Muscle of leg (tissue), 11 donors: ENCODE results near the gene DIABLO. TPM values are rescaled to one million over a fixed set of nuclear protein-coding genes. Genes with fewer than 3 reads are reported as not detected.
"Not testable (repeated sequence)": the region's sequence is repeated elsewhere in the genome, so short reads cannot be mapped to it uniquely, and the experiment has no call there.

Experiments
- DNase-seq: peaks from one replicate; pipeline ENCODE4 v3.0.0; 2013
- H3K27ac ChIP-seq: one replicate; pipeline ENCODE4 v1.5.1; 2013; ENCODE audit warnings: mild to moderate bottlenecking, low read length, control low read depth
- H3K27me3 ChIP-seq: one replicate; pipeline ENCODE4 v1.6.1; 2013; ENCODE audit warnings: low read length; ENCODE audit not compliant: control insufficient read depth, insufficient read depth
- H3K36me3 ChIP-seq: one replicate; pipeline ENCODE4 v1.6.1; 2013; ENCODE audit warnings: low read length; ENCODE audit not compliant: control insufficient read depth, insufficient read depth
- H3K4me1 ChIP-seq: one replicate; pipeline ENCODE4 v1.6.1; 2013; ENCODE audit warnings: low read length; ENCODE audit not compliant: control insufficient read depth, insufficient read depth
- H3K4me3 ChIP-seq: one replicate; pipeline ENCODE4 v1.5.1; 2013; ENCODE audit warnings: low read length, control low read depth
- H3K9me3 ChIP-seq: replicated peaks from 2 replicates; pipeline ENCODE4 v1.6.1; 2013; ENCODE audit warnings: low read depth, low read length; ENCODE audit not compliant: control insufficient read depth
- WGBS: methylation state at CpG from one replicate; pipeline ENCODE4 v1.1.5; 2013; ENCODE audit warnings: missing lambda C conversion rate; ENCODE audit not compliant: insufficient coverage; 5-methylcytosine and 5-hydroxymethylcytosine counted together
- polyA plus RNA-seq, 8 donors: library from polyadenylated mRNA; unstranded; fragments of 120-200 nt; gene quantifications; one replicate each; pipeline versions ENCODE4 v1.2.1 to v1.2.3, GENCODE V29; 2013; ENCODE audit warnings: inconsistent platforms in 1 of 8, low replicate concordance in 1 of 8; ENCODE audit not compliant: insufficient read length in 8 of 8, insufficient read depth in 1 of 8
- total RNA-seq: library from RNA; stranded (reverse); fragments of 120-200 nt; gene quantifications from one replicate; pipeline ENCODE4 v1.2.4, GENCODE V29; 2013

The DIABLO gene
- total and polyA plus RNA-seq, 9 donors = 31.4 to 44.0 (median 36.5) TPM

- H3K27ac ChIP-seq = no peak overlapping the region
- H3K27me3 ChIP-seq = peaks cover 4% of the 10 kb centered on the region
- DNase-seq = no peak
- 46% methylated on average over 6 of the region's 18 CpGs for WGBS
- no peaks in the 10 kb centered on the region for H3K36me3 ChIP-seq
- no peak overlapping the region for H3K4me3 ChIP-seq
- H3K9me3 ChIP-seq = no peaks in the 10 kb centered on the region
- no peaks in the 10 kb centered on the region for H3K4me1 ChIP-seq
These were observed 34.8 kb downstream of the DIABLO start for GRCh38 chr12:122190842-122191668.

- H3K27ac ChIP-seq = no peak overlapping the region
- H3K4me1 ChIP-seq = no peaks in the 10 kb centered on the region
- DNase-seq = no peak
- no peak overlapping the region for H3K4me3 ChIP-seq
- no peaks in the 10 kb centered on the region for H3K9me3 ChIP-seq
- 85% methylated on average over 23 of the region's 34 CpGs for whole genome bisulfite sequencing
- H3K36me3 ChIP-seq = no peaks in the 10 kb centered on the region
- peaks cover 2% of the 10 kb centered on the region for H3K27me3 ChIP-seq
These were observed 36.0 kb downstream of the DIABLO start for GRCh38 chr12:122189626-122190475.

- H3K27ac ChIP-seq = no peak overlapping the region
- peaks cover 9% of the 10 kb centered on the region for H3K4me1 ChIP-seq
- no peak for DNase-seq
- WGBS = 36% methylated on average over 6 of the region's 12 CpGs
- H3K4me3 ChIP-seq = no peak overlapping the region
- no peaks in the 10 kb centered on the region for H3K36me3 ChIP-seq
- H3K27me3 ChIP-seq = peaks cover 2% of the 10 kb centered on the region
- H3K9me3 ChIP-seq = no peaks in the 10 kb centered on the region
These were observed 38.4 kb downstream of the DIABLO start for GRCh38 chr12:122187466-122187865.

- H3K4me3 ChIP-seq = no peak overlapping the region
- H3K36me3 ChIP-seq = no peaks in the 10 kb centered on the region
- WGBS = 81% methylated on average over 10 of the region's 10 CpGs
These were observed 40.3 kb downstream of the DIABLO start for GRCh38 chr12:122185494-122186082.

GRCh38 chr12:122185079-122185478 lies 40.8 kb downstream of the DIABLO start:
- no peak for DNase-seq
- peaks cover 2% of the 10 kb centered on the region for H3K27me3 ChIP-seq
- no CpG with 5 or more reads among the region's 7 CpGs for WGBS
- no peaks in the 10 kb centered on the region for H3K9me3 ChIP-seq
- H3K4me1 ChIP-seq = peaks cover 9% of the 10 kb centered on the region
- H3K36me3 ChIP-seq = no peaks in the 10 kb centered on the region
- no peak overlapping the region for H3K4me3 ChIP-seq
- H3K27ac ChIP-seq = no peak overlapping the region

More at GRCh38 chr12:122185494-122186082, 40.3 kb downstream of the DIABLO start:
- no peak for DNase-seq
- peaks cover 9% of the 10 kb centered on the region for H3K4me1 ChIP-seq
- H3K9me3 ChIP-seq = no peaks in the 10 kb centered on the region
- no peak overlapping the region for H3K27ac ChIP-seq
- H3K27me3 ChIP-seq = peaks cover 2% of the 10 kb centered on the region

GRCh38 chr12:122184517-122184916 lies 41.3 kb downstream of the DIABLO start:
- Histone ChIP-seq H3K4me1 (peaks cover 9% of the 10 kb centered on the region), H3K27ac (no peak overlapping the region), H3K9me3 (no peaks in the 10 kb centered on the region), H3K4me3 (no peak overlapping the region), H3K27me3 (peaks cover 2% of the 10 kb centered on the region), H3K36me3 (no peaks in the 10 kb centered on the region)
- no peak for DNase-seq
- 73% methylated on average over 4 of the region's 18 CpGs for WGBS

GRCh38 chr12:122183588-122183940 lies 42.3 kb downstream of the DIABLO start:
- no peak for DNase-seq
- Histone ChIP-seq H3K27me3 (peaks cover 2% of the 10 kb centered on the region), H3K4me3 (peak overlapping the region; percentile 38), H3K9me3 (no peaks in the 10 kb centered on the region), H3K27ac (no peak overlapping the region), H3K4me1 (peaks cover 9% of the 10 kb centered on the region), H3K36me3 (no peaks in the 10 kb centered on the region)
- WGBS = 80% methylated on average over 7 of the region's 10 CpGs

GRCh38 chr12:122182887-122183587 lies 42.8 kb downstream of the DIABLO start, which contains the start of gene LRRC43:
TSS of gene LRRC43 (plus strand) at chr12:122183123. CDS start at chr12:122183145, 22 bp downstream.
- Histone ChIP-seq H3K36me3 (no peaks in the 10 kb centered on the region), H3K27me3 (peaks cover 2% of the 10 kb centered on the region), H3K4me1 (peaks cover 9% of the 10 kb centered on the region), H3K9me3 (no peaks in the 10 kb centered on the region), H3K27ac (no peak within 1 kb of the TSS), H3K4me3 (peak within 1 kb of the TSS; percentile 38)
- under 1% methylated on average over 53 of the region's 63 CpGs for WGBS
- DNase-seq = peak; percentile 47

- H3K9me3 ChIP-seq, DNase-seq, H3K36me3 ChIP-seq, H3K27ac ChIP-seq, H3K4me3 ChIP-seq, H3K4me1 ChIP-seq, H3K27me3 ChIP-seq: not testable (repeated sequence)
- WGBS = no CpG with 5 or more reads among the region's 4 CpGs
These were observed 49.4 kb downstream of the DIABLO start for GRCh38 chr12:122176473-122176872.
